ENCODE measurements around the gene ACOT7. TPM values are rescaled to one million over a fixed set of nuclear protein-coding genes. Genes with fewer than 3 reads are reported as not detected.
"Not testable (repeated sequence)": the region's sequence is repeated elsewhere in the genome, so short reads cannot be mapped to it uniquely, and the experiment has no call there.

ACOT7 gene
- total and polyA plus RNA-seq, 9 donors, result 7.5 to 24.0 (median 20.5) TPM

- Histone ChIP-seq H3K36me3 (ENCODE audit: control insufficient read depth, insufficient read depth, low read length) (peaks cover 3% of the 10 kb centered on the region), H3K4me1 (ENCODE audit: control insufficient read depth, insufficient read depth, low read length) (peaks cover 17% of the 10 kb centered on the region), H3K27ac (ENCODE audit: low read length) (no peak overlapping the region), H3K27me3 (ENCODE audit: control insufficient read depth, insufficient read depth, low read length) (no peaks in the 10 kb centered on the region), H3K4me3 (ENCODE audit: low read length) (no peak overlapping the region), H3K9me3 (replicated peaks; ENCODE audit: control insufficient read depth, low read depth, low read length) (no peaks in the 10 kb centered on the region)
- WGBS (ENCODE audit: insufficient coverage), result 90% methylated on average over 10 of the region's 12 CpGs
- no peak for DNase-seq
Observed at GRCh38 chr1:6314503-6314902, 79.1 kb downstream of the ACOT7 start.

GRCh38 chr1:6313393-6314200 is 80.0 kb downstream of the ACOT7 start:
- 73% methylated on average over 15 of the region's 18 CpGs for WGBS (ENCODE audit: insufficient coverage)
- no peak overlapping the region for H3K27ac ChIP-seq (ENCODE audit: low read length)
- H3K27me3 ChIP-seq (ENCODE audit: control insufficient read depth, insufficient read depth, low read length), result no peaks in the 10 kb centered on the region
- H3K36me3 ChIP-seq (ENCODE audit: control insufficient read depth, insufficient read depth, low read length), result peaks cover 3% of the 10 kb centered on the region
- H3K4me1 ChIP-seq (ENCODE audit: control insufficient read depth, insufficient read depth, low read length), result peaks cover 17% of the 10 kb centered on the region
- H3K9me3 ChIP-seq (replicated peaks; ENCODE audit: control insufficient read depth, low read depth, low read length), result no peaks in the 10 kb centered on the region
- H3K4me3 ChIP-seq (ENCODE audit: low read length), result no peak overlapping the region
- DNase-seq, result no peak

GRCh38 chr1:6310116-6310848 is 83.3 kb downstream of the ACOT7 start:
- Histone ChIP-seq H3K4me1 (ENCODE audit: control insufficient read depth, insufficient read depth, low read length) (peaks cover 6% of the 10 kb centered on the region), H3K4me3 (ENCODE audit: low read length) (no peak overlapping the region), H3K27me3 (ENCODE audit: control insufficient read depth, insufficient read depth, low read length) (no peaks in the 10 kb centered on the region), H3K36me3 (ENCODE audit: control insufficient read depth, insufficient read depth, low read length) (no peaks in the 10 kb centered on the region), H3K9me3 (replicated peaks; ENCODE audit: control insufficient read depth, low read depth, low read length) (no peaks in the 10 kb centered on the region), H3K27ac (ENCODE audit: low read length) (no peak overlapping the region)
- DNase-seq, result no peak
- 82% methylated on average over 4 of the region's 9 CpGs for WGBS (ENCODE audit: insufficient coverage)

GRCh38 chr1:6309564-6309963 is 84.0 kb downstream of the ACOT7 start:
- Histone ChIP-seq H3K27me3 (ENCODE audit: control insufficient read depth, insufficient read depth, low read length) (no peaks in the 10 kb centered on the region), H3K27ac (ENCODE audit: low read length) (no peak overlapping the region)
- 50% methylated on average over 1 of the region's 7 CpGs for WGBS (ENCODE audit: insufficient coverage)

GRCh38 chr1:6308449-6308848 is 85.1 kb downstream of the ACOT7 start:
- peaks cover 5% of the 10 kb centered on the region for H3K4me1 ChIP-seq (ENCODE audit: control insufficient read depth, insufficient read depth, low read length)
- no peak overlapping the region for H3K4me3 ChIP-seq (ENCODE audit: low read length)
- WGBS (ENCODE audit: insufficient coverage), result 94% methylated on average over 11 of the region's 13 CpGs
- H3K9me3 ChIP-seq (replicated peaks; ENCODE audit: control insufficient read depth, low read depth, low read length), result no peaks in the 10 kb centered on the region
- no peak overlapping the region for H3K27ac ChIP-seq (ENCODE audit: low read length)
- no peak for DNase-seq
- H3K36me3 ChIP-seq (ENCODE audit: control insufficient read depth, insufficient read depth, low read length), result no peaks in the 10 kb centered on the region
- no peaks in the 10 kb centered on the region for H3K27me3 ChIP-seq (ENCODE audit: control insufficient read depth, insufficient read depth, low read length)

More at GRCh38 chr1:6309564-6309963, 84.0 kb downstream of the ACOT7 start:
- Histone ChIP-seq H3K36me3 (ENCODE audit: control insufficient read depth, insufficient read depth, low read length) (no peaks in the 10 kb centered on the region), H3K4me3 (ENCODE audit: low read length) (no peak overlapping the region), H3K9me3 (replicated peaks; ENCODE audit: control insufficient read depth, low read depth, low read length) (no peaks in the 10 kb centered on the region), H3K4me1 (ENCODE audit: control insufficient read depth, insufficient read depth, low read length) (peaks cover 6% of the 10 kb centered on the region)
- DNase-seq, result no peak

GRCh38 chr1:6307682-6308081 is 85.9 kb downstream of the ACOT7 start:
- not testable (repeated sequence) for H3K36me3 ChIP-seq (ENCODE audit: control insufficient read depth, insufficient read depth, low read length); H3K4me1 ChIP-seq (ENCODE audit: control insufficient read depth, insufficient read depth, low read length); H3K27ac ChIP-seq (ENCODE audit: low read length); DNase-seq; H3K9me3 ChIP-seq (replicated peaks; ENCODE audit: control insufficient read depth, low read depth, low read length); H3K27me3 ChIP-seq (ENCODE audit: control insufficient read depth, insufficient read depth, low read length); H3K4me3 ChIP-seq (ENCODE audit: low read length)
- 91% methylated on average over 7 of the region's 7 CpGs for WGBS (ENCODE audit: insufficient coverage)

GRCh38 chr1:6307099-6307498 is 86.5 kb downstream of the ACOT7 start:
- Histone ChIP-seq H3K4me3 (ENCODE audit: low read length) (no peak overlapping the region), H3K27ac (ENCODE audit: low read length) (no peak overlapping the region), H3K9me3 (replicated peaks; ENCODE audit: control insufficient read depth, low read depth, low read length) (no peaks in the 10 kb centered on the region), H3K27me3 (ENCODE audit: control insufficient read depth, insufficient read depth, low read length) (no peaks in the 10 kb centered on the region), H3K4me1 (ENCODE audit: control insufficient read depth, insufficient read depth, low read length) (peaks cover 4% of the 10 kb centered on the region), H3K36me3 (ENCODE audit: control insufficient read depth, insufficient read depth, low read length) (no peaks in the 10 kb centered on the region)
- DNase-seq, result no peak
- WGBS (ENCODE audit: insufficient coverage), result 86% methylated on average over 14 of the region's 15 CpGs

- no peaks in the 10 kb centered on the region for H3K36me3 ChIP-seq (ENCODE audit: control insufficient read depth, insufficient read depth, low read length)
- no peaks in the 10 kb centered on the region for H3K27me3 ChIP-seq (ENCODE audit: control insufficient read depth, insufficient read depth, low read length)
- H3K4me1 ChIP-seq (ENCODE audit: control insufficient read depth, insufficient read depth, low read length), result peaks cover 25% of the 10 kb centered on the region
- H3K4me3 ChIP-seq (ENCODE audit: low read length), result no peak overlapping the region
- no peaks in the 10 kb centered on the region for H3K9me3 ChIP-seq (replicated peaks; ENCODE audit: control insufficient read depth, low read depth, low read length)
- WGBS (ENCODE audit: insufficient coverage), result 40% methylated on average over 1 of the region's 15 CpGs
- peak; percentile 40 for DNase-seq
- H3K27ac ChIP-seq (ENCODE audit: low read length), result no peak overlapping the region
Observed at GRCh38 chr1:6303397-6304012, 90.1 kb downstream of the ACOT7 start.

- Histone ChIP-seq H3K4me1 (ENCODE audit: control insufficient read depth, insufficient read depth, low read length) (peaks cover 25% of the 10 kb centered on the region), H3K36me3 (ENCODE audit: control insufficient read depth, insufficient read depth, low read length) (no peaks in the 10 kb centered on the region), H3K27ac (ENCODE audit: low read length) (no peak overlapping the region), H3K4me3 (ENCODE audit: low read length) (no peak overlapping the region), H3K9me3 (replicated peaks; ENCODE audit: control insufficient read depth, low read depth, low read length) (no peaks in the 10 kb centered on the region), H3K27me3 (ENCODE audit: control insufficient read depth, insufficient read depth, low read length) (no peaks in the 10 kb centered on the region)
- DNase-seq, result no peak
- WGBS (ENCODE audit: insufficient coverage), result 82% methylated on average over 5 of the region's 7 CpGs
Observed at GRCh38 chr1:6302568-6302967, 91.0 kb downstream of the ACOT7 start.

GRCh38 chr1:6301526-6301925 is 92.0 kb downstream of the ACOT7 start:
- Histone ChIP-seq H3K9me3 (replicated peaks; ENCODE audit: control insufficient read depth, low read depth, low read length) (no peaks in the 10 kb centered on the region), H3K4me1 (ENCODE audit: control insufficient read depth, insufficient read depth, low read length) (peaks cover 25% of the 10 kb centered on the region), H3K27ac (ENCODE audit: low read length) (no peak overlapping the region), H3K27me3 (ENCODE audit: control insufficient read depth, insufficient read depth, low read length) (no peaks in the 10 kb centered on the region), H3K36me3 (ENCODE audit: control insufficient read depth, insufficient read depth, low read length) (no peaks in the 10 kb centered on the region), H3K4me3 (ENCODE audit: low read length) (no peak overlapping the region)
- 81% methylated on average over 4 of the region's 8 CpGs for WGBS (ENCODE audit: insufficient coverage)
- DNase-seq, result no peak

Measured in muscle of leg (tissue), 11 donors.